Sigmoid colon (tissue), 7 donors: ENCODE results near the gene ZNF407. TPM values are rescaled to one million over a fixed set of nuclear protein-coding genes. Genes with fewer than 3 reads are reported as not detected.

ENCODE experiments used
- DNase-seq: peaks from one replicate; pipeline ENCODE4 v3.0.0-alpha.2; 2019
- H3K27ac ChIP-seq, 4 donors: fragments of 200-600 bp; sonication (generic); one replicate each; pipeline ENCODE4 v1.5.1; 2016 to 2019; ENCODE audit warnings: mild to moderate bottlenecking in 1 of 4
- H3K27me3 ChIP-seq, 3 donors: fragments of 200-600 bp; sonication (generic); one replicate each; pipeline ENCODE4 v1.5.1; 2019; ENCODE audit warnings: mild to moderate bottlenecking in 1 of 3
- H3K36me3 ChIP-seq, 4 donors: fragments of 200-600 bp; sonication (generic); one replicate each; pipeline ENCODE4 v1.5.1; 2016 to 2019
- H3K4me1 ChIP-seq, 4 donors: fragments of 200-600 bp; sonication (generic); one replicate each; pipeline ENCODE4 v1.5.1; 2017 to 2019
- H3K4me3 ChIP-seq, 4 donors: fragments of 200-600 bp; sonication (generic); one replicate each; pipeline ENCODE4 v1.5.1; 2017 to 2019; ENCODE audit warnings: mild to moderate bottlenecking in 2 of 4, moderate library complexity in 1 of 4
- H3K9me3 ChIP-seq, 4 donors: fragments of 200-600 bp in 3 of 4; sonication (generic) in 3 of 4; one replicate each; pipeline versions ENCODE4 v1.5.1 to v1.6.1; 2013 to 2019
- CTCF ChIP-seq, 4 experiments: fragments of 450-650 bp in 3 of 4; fragments of 200-600 bp in 1 of 4; IDR thresholded peaks; one replicate each; pipeline ENCODE4 v1.5.1; 2016 to 2019; ENCODE audit warnings: antibody characterized with exemption in 4 of 4, mild to moderate bottlenecking in 3 of 4, moderate library complexity in 2 of 4
- EP300 ChIP-seq, 4 donors: sonication (generic); formaldehyde crosslinking; IDR thresholded peaks; one replicate each; pipeline ENCODE4 v1.6.1; 2017; ENCODE audit warnings: antibody characterized with exemption in 4 of 4
- POLR2A ChIP-seq, 2 donors: fragments of 450-650 bp; IDR thresholded peaks; one replicate each; pipeline ENCODE4 v1.6.1; 2016; ENCODE audit warnings: antibody characterized with exemption in 2 of 2, mild to moderate bottlenecking in 2 of 2, moderate library complexity in 2 of 2
- POLR2AphosphoS5 ChIP-seq, 4 donors: sonication (generic); formaldehyde crosslinking; IDR thresholded peaks; one replicate each; pipeline ENCODE4 v1.6.1; 2017; ENCODE audit warnings: antibody characterized with exemption in 4 of 4
- WGBS, 2 donors: extraction: QIAGEN DNeasy Blood & Tissue Kit; methylation state at CpG; one replicate each; pipeline ENCODE4 v1.1.7; 2013; 5-methylcytosine and 5-hydroxymethylcytosine counted together
- intact Hi-C: fragments of 100-400 bp; cut with DNase I; formaldehyde crosslinking; loops from one replicate; pipeline ENCODE4 v1.15.1; 2023
- polyA plus RNA-seq, 3 donors: library from polyadenylated mRNA; stranded (reverse); fragments of 200-250 nt; gene quantifications; one replicate each; pipeline ENCODE4 v1.2.3, GENCODE V29; 2013
- total RNA-seq, 4 donors: library from RNA; depleted of rRNA; stranded (reverse); fragments of >200 nt; gene quantifications; one replicate each; pipeline ENCODE4 v1.1.0, GENCODE V29; 2016
- donor health status: healthy with polysubstance abuse.
- donor health status: Bipolar disorder and iron deficiency.
- donor health status: healthy.

Gene ZNF407
- total and polyA plus RNA-seq, 7 donors = 1.4 to 19.8 (median 16.3) TPM

GRCh38 chr18:74876630-74877243 is 279.1 kb downstream of the ZNF407 start:
- Histone ChIP-seq H3K36me3 (peaks cover 0 to 12% (median 5%) of the 10 kb centered on the region in 4 donors), H3K27ac (no peak overlapping the region), H3K9me3 (no peaks in the 10 kb centered on the region), H3K4me1 (no peaks in the 10 kb centered on the region), H3K27me3 (no peaks in the 10 kb centered on the region), H3K4me3 (no peak overlapping the region)
- TF ChIP-seq POLR2AphosphoS5 (IDR thresholded peaks at IDR 0.05) = no peak
- TF ChIP-seq CTCF (IDR thresholded peaks at IDR 0.05) = no peak
- TF ChIP-seq EP300 (IDR thresholded peaks at IDR 0.05) = no peak
- TF ChIP-seq POLR2A (IDR thresholded peaks at IDR 0.05) = no peak
- 97% methylated on average over 18 of the region's 18 CpGs for WGBS, 2 donors
- intact Hi-C loops = no loop called here
- DNase-seq = no peak

GRCh38 chr18:74878267-74878666 is 280.6 kb downstream of the ZNF407 start:
- Histone ChIP-seq H3K9me3 (no peaks in the 10 kb centered on the region), H3K4me1 (no peaks in the 10 kb centered on the region), H3K27me3 (no peaks in the 10 kb centered on the region), H3K4me3 (no peak overlapping the region), H3K27ac (no peak overlapping the region), H3K36me3 (peaks cover 0 to 21% (median 6%) of the 10 kb centered on the region in 4 donors)
- intact Hi-C loops = no loop called here
- WGBS, 2 donors = 97% methylated on average over 6 of the region's 6 CpGs
- no peak for DNase-seq
- TF ChIP-seq POLR2A (IDR thresholded peaks at IDR 0.05) = no peak
- no peak for TF ChIP-seq EP300 (IDR thresholded peaks at IDR 0.05)

GRCh38 chr18:74880706-74881278 is 283.1 kb downstream of the ZNF407 start:
- H3K27me3 ChIP-seq = no peaks in the 10 kb centered on the region
- H3K4me3 ChIP-seq = no peak overlapping the region
- no peak overlapping the region for H3K27ac ChIP-seq
- peaks cover 0 to 27% (median 6%) of the 10 kb centered on the region in 4 donors for H3K36me3 ChIP-seq
- H3K9me3 ChIP-seq = no peaks in the 10 kb centered on the region
- no peak for TF ChIP-seq CTCF (IDR thresholded peaks at IDR 0.05)
- no peak for TF ChIP-seq POLR2AphosphoS5 (IDR thresholded peaks at IDR 0.05)
- no peak for TF ChIP-seq POLR2A (IDR thresholded peaks at IDR 0.05)
- intact Hi-C loops = no loop called here
- WGBS, 2 donors = 80 to 86% methylated on average over 12 of the region's 12 CpGs
- H3K4me1 ChIP-seq = no peaks in the 10 kb centered on the region
- DNase-seq = no peak

- WGBS, 2 donors = 95 to 96% methylated on average over 11 of the region's 11 CpGs
- H3K9me3 ChIP-seq = no peaks in the 10 kb centered on the region
- DNase-seq = no peak
- no peaks in the 10 kb centered on the region for H3K27me3 ChIP-seq
- intact Hi-C loops = no loop called here
- H3K4me1 ChIP-seq = peaks cover 0 to 25% (median 0%) of the 10 kb centered on the region in 4 donors
- no peak overlapping the region for H3K4me3 ChIP-seq
- no peak overlapping the region for H3K27ac ChIP-seq
- H3K36me3 ChIP-seq = peaks cover 0 to 19% (median 2%) of the 10 kb centered on the region in 4 donors
- TF ChIP-seq EP300 (IDR thresholded peaks at IDR 0.05) (no peak), POLR2AphosphoS5 (IDR thresholded peaks at IDR 0.05) (no peak), CTCF (IDR thresholded peaks at IDR 0.05) (no peak), POLR2A (IDR thresholded peaks at IDR 0.05) (no peak)
Measured at GRCh38 chr18:74892066-74892627, 294.5 kb downstream of the ZNF407 start.

GRCh38 chr18:74895686-74896085 is 298.0 kb downstream of the ZNF407 start:
- intact Hi-C loops = no loop called here

More at GRCh38 chr18:74895686-74896085, 298.0 kb downstream of the ZNF407 start:
- Histone ChIP-seq H3K36me3 (peaks cover 0 to 8% (median 1%) of the 10 kb centered on the region in 4 donors), H3K9me3 (no peaks in the 10 kb centered on the region), H3K4me1 (peaks cover 0 to 29% (median 0%) of the 10 kb centered on the region in 4 donors), H3K27me3 (no peaks in the 10 kb centered on the region), H3K4me3 (no peak overlapping the region), H3K27ac (no peak overlapping the region)
- 23 to 49% methylated on average over 1 of the region's 1 CpG for WGBS, 2 donors
- TF ChIP-seq EP300 (IDR thresholded peaks at IDR 0.05) = no peak
- DNase-seq = no peak
